Endodermal cell (in vitro differentiated cells): ENCODE measurements around the gene TMPRSS11E. TPM values are rescaled to one million over a fixed set of nuclear protein-coding genes. Genes with fewer than 3 reads are reported as not detected.

Source experiments
- DNase-seq: peaks from one replicate; pipeline ENCODE4 v3.0.0-alpha.2; 2017
- H3K27ac ChIP-seq: 2 replicates; pipeline ENCODE4 v1.5.1; 2013; ENCODE audit warnings: mild to moderate bottlenecking, low read depth, low read length, moderate library complexity
- H3K27me3 ChIP-seq: 2 replicates; pipeline ENCODE4 v1.6.1; 2013; ENCODE audit warnings: mild to moderate bottlenecking, low read length, moderate library complexity; ENCODE audit not compliant: insufficient read depth, control insufficient read depth, poor library complexity, severe bottlenecking
- H3K36me3 ChIP-seq: 2 replicates; pipeline ENCODE4 v1.7.0; 2013; ENCODE audit warnings: mild to moderate bottlenecking, low read length, moderate library complexity; ENCODE audit not compliant: control insufficient read depth, insufficient read depth
- H3K4me1 ChIP-seq: one replicate; pipeline ENCODE4 v1.7.0; 2013; ENCODE audit warnings: low read length; ENCODE audit not compliant: control insufficient read depth, insufficient read depth
- H3K4me3 ChIP-seq: 2 replicates; pipeline ENCODE4 v1.5.1; 2013; ENCODE audit warnings: mild to moderate bottlenecking, low read length, moderate library complexity
- H3K9ac ChIP-seq: 2 replicates; pipeline ENCODE4 v1.6.1; 2013; ENCODE audit warnings: mild to moderate bottlenecking, low read length, moderate library complexity; ENCODE audit not compliant: poor library complexity, severe bottlenecking; ENCODE audit errors: extremely low read depth
- H3K9me3 ChIP-seq: 2 replicates; pipeline ENCODE4 v1.6.1; 2013; ENCODE audit warnings: mild to moderate bottlenecking, low read length, moderate library complexity; ENCODE audit not compliant: control insufficient read depth
- H3K27ac Mint-ChIP-seq: 2 replicates; pipeline ENCODE4 v1.8.0; 2020; ENCODE audit warnings: mixed read lengths
- H3K27me3 Mint-ChIP-seq: 2 replicates; pipeline ENCODE4 v1.8.0; 2021; ENCODE audit warnings: mild to moderate bottlenecking, mixed read lengths; ENCODE audit not compliant: insufficient read depth
- H3K36me3 Mint-ChIP-seq: 2 replicates; pipeline ENCODE4 v1.8.0; 2020; ENCODE audit warnings: low read depth, mixed read lengths
- H3K4me1 Mint-ChIP-seq: 2 replicates; pipeline ENCODE4 v1.8.0; 2020; ENCODE audit warnings: mixed read lengths
- H3K4me3 Mint-ChIP-seq: 2 replicates; pipeline ENCODE4 v1.8.0; 2020; ENCODE audit warnings: mild to moderate bottlenecking, moderate library complexity, mixed read lengths
- H3K9me3 Mint-ChIP-seq: 2 replicates; pipeline ENCODE4 v1.8.0; 2020; ENCODE audit warnings: mild to moderate bottlenecking, mixed read lengths
- WGBS, 2 experiments: methylation state at CpG; one replicate each; pipeline versions ENCODE4 v1.1.5 to v1.1.7; 2013; ENCODE audit warnings: missing lambda C conversion rate in 2 of 2, mixed read lengths in 1 of 2; ENCODE audit not compliant: insufficient coverage in 1 of 2, insufficient read length in 1 of 2; 5-methylcytosine and 5-hydroxymethylcytosine counted together
- total RNA-seq, 2 donors: library from RNA; stranded (reverse); fragmentation: NEBNext Ultra II Directional in 1 of 2; extraction: Animal tissue kit (Norgen Biotek cat#: 25700) in 1 of 2; gene quantifications; 2 replicates in 1 of 2; 3 replicates in 1 of 2; pipeline ENCODE4 v1.2.1, GENCODE V29; 2021
- TF ChIP-seq, protein P1 (sequence below): fragments of 200-600 bp; sonication (generic); conservative IDR thresholded peaks from 2 replicates; pipeline ENCODE4 v1.5.0; 2021; ENCODE audit warnings: antibody characterized with exemption, mild to moderate bottlenecking

Gene TMPRSS11E
- total RNA-seq, 2 donors from 2014 or later, result 4.4 to 11.1 TPM

DNA sequence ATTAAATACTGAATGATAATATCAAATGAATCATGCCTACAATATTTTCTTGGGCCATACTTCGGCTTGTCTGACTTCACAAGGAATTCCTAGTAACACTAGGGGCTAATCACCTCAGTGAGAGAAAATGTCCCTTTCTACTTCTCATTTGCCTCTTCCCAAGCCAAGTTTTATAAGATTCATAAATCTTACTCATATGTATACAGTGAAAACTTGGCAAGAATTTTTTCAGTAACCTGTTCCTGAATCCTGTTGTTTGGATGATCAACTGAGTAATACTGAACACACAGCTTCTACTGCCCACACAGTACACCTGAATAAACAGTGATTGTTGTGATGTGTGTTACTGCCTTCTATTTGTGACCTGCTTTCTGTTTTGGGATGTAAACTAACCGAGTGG is 16.5 kb downstream of the TMPRSS11E start:
- no peak overlapping the region for H3K9ac ChIP-seq
- TF ChIP-seq, protein P1, sequence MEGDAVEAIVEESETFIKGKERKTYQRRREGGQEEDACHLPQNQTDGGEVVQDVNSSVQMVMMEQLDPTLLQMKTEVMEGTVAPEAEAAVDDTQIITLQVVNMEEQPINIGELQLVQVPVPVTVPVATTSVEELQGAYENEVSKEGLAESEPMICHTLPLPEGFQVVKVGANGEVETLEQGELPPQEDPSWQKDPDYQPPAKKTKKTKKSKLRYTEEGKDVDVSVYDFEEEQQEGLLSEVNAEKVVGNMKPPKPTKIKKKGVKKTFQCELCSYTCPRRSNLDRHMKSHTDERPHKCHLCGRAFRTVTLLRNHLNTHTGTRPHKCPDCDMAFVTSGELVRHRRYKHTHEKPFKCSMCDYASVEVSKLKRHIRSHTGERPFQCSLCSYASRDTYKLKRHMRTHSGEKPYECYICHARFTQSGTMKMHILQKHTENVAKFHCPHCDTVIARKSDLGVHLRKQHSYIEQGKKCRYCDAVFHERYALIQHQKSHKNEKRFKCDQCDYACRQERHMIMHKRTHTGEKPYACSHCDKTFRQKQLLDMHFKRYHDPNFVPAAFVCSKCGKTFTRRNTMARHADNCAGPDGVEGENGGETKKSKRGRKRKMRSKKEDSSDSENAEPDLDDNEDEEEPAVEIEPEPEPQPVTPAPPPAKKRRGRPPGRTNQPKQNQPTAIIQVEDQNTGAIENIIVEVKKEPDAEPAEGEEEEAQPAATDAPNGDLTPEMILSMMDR, result no peak
- no peak for DNase-seq
- Mint-ChIP-seq H3K27me3 (no peaks in the 10 kb centered on the region), H3K4me3 (no peak overlapping the region), H3K36me3 (peaks cover 6% of the 10 kb centered on the region), H3K9me3 (no peaks in the 10 kb centered on the region), H3K27ac (no peak overlapping the region), H3K4me1 (no peaks in the 10 kb centered on the region)
- no peaks in the 10 kb centered on the region for H3K27me3 ChIP-seq
- H3K4me3 ChIP-seq, result no peak overlapping the region
- no peak overlapping the region for H3K27ac ChIP-seq
- no peaks in the 10 kb centered on the region for H3K4me1 ChIP-seq
- WGBS, 2 experiments, result 100% methylated on average over 1 to 2 of the region's 2 CpGs
- peaks cover 6% of the 10 kb centered on the region for H3K9me3 ChIP-seq
- H3K36me3 ChIP-seq, result no peaks in the 10 kb centered on the region

DNA sequence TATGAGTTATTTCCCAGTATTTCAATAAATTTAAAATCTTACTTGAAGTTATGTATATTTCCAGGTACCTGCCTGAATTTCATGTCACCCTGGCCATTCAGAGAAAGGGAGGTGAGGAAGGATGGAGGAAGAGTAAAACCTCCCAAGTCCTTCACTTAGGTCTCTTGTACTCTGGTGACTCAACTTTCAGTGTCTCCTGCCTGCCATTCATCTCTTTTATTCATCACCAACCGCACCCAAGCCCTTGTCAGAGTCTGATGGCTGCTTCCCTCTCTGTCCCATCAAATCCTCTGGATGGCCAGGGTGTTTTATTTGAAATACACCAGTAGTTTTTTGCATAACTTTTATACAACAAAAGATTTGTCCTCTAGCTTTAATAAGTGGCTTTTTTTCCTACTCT is 17.8 kb downstream of the TMPRSS11E start:
- no peaks in the 10 kb centered on the region for H3K4me1 ChIP-seq
- H3K4me3 ChIP-seq, result no peak overlapping the region
- DNase-seq, result no peak
- Mint-ChIP-seq H3K27me3 (no peaks in the 10 kb centered on the region), H3K27ac (no peak overlapping the region), H3K4me1 (no peaks in the 10 kb centered on the region), H3K4me3 (no peak overlapping the region), H3K36me3 (peaks cover 14% of the 10 kb centered on the region), H3K9me3 (no peaks in the 10 kb centered on the region)
- H3K27ac ChIP-seq, result no peak overlapping the region
- peaks cover 9% of the 10 kb centered on the region for H3K9me3 ChIP-seq
- H3K36me3 ChIP-seq, result no peaks in the 10 kb centered on the region
- no peaks in the 10 kb centered on the region for H3K27me3 ChIP-seq
- H3K9ac ChIP-seq, result no peak overlapping the region
- TF ChIP-seq, protein P1, result no peak
- 88 to 89% methylated on average over 1 of the region's 1 CpG for WGBS, 2 experiments

DNA sequence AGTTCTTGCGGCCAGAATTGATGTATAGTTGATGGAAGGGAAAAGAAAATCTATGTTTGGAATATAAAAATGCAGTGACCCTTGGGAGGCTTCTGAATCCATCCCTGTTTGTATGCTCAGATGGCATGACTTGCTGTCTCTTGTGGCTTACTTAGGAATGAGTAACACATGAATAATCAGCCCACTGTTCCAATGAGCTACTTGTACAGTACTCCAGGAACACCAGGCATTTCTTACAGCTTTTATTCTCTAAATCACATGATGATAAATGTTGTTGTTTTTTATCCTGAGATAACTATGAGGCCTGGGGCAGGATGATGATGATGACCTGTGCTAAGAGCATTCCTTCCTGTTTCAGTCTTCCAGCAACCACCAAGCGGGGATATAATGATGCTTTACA is 18.9 kb downstream of the TMPRSS11E start:
- no peaks in the 10 kb centered on the region for H3K9me3 Mint-ChIP-seq
- 84% methylated on average over 2 of the region's 2 CpGs; no CpG with 5 or more reads in 1 of the 2 experiments for WGBS, 2 experiments
- Histone ChIP-seq H3K9me3 (peaks cover 9% of the 10 kb centered on the region), H3K27me3 (no peaks in the 10 kb centered on the region), H3K36me3 (no peaks in the 10 kb centered on the region), H3K4me1 (no peaks in the 10 kb centered on the region), H3K9ac (no peak overlapping the region), H3K4me3 (no peak overlapping the region), H3K27ac (no peak overlapping the region)
- no peaks in the 10 kb centered on the region for H3K27me3 Mint-ChIP-seq
- TF ChIP-seq, protein P1, result no peak
- DNase-seq, result no peak
- no peak overlapping the region for H3K27ac Mint-ChIP-seq
- peaks cover 15% of the 10 kb centered on the region for H3K36me3 Mint-ChIP-seq
- no peak overlapping the region for H3K4me3 Mint-ChIP-seq
- H3K4me1 Mint-ChIP-seq, result no peaks in the 10 kb centered on the region
